Activated B cell treated with CpG ODN at 0.5 μM for 24 hours (primary cell): ENCODE measurements around the gene FBXL12. TPM values are rescaled to one million over a fixed set of nuclear protein-coding genes. Genes with fewer than 3 reads are reported as not detected.

Experiments used
- ATAC-seq: fragments of 200-7000 bp; cut with Tn5 transposase; one replicate; pipeline ENCODE4 v1.10.0; 2021; ENCODE audit warnings: low read depth, mild to moderate bottlenecking, moderate library complexity
- CTCF ChIA-PET: fragments of 350-600 bp; sonication (Branson Sonifier 250); formaldehyde crosslinking; loops from one replicate; lab custom pipeline; 2021; ENCODE audit warnings: antibody characterized with exemption; lab: Charles Lee
- POLR2A ChIA-PET: fragments of 350-600 bp; sonication (Branson Sonifier 250); formaldehyde crosslinking; loops from one replicate; lab custom pipeline; 2021; ENCODE audit warnings: antibody characterized with exemption; lab: Charles Lee
- DNase-seq: peaks from one replicate; pipeline ENCODE4 v3.0.0; 2022
- H3K27ac Mint-ChIP-seq: one replicate; pipeline ENCODE4 v1.8.0; 2020; ENCODE audit warnings: mixed read lengths
- H3K27me3 Mint-ChIP-seq: one replicate; pipeline ENCODE4 v1.8.0; 2021; ENCODE audit warnings: mixed read lengths
- H3K36me3 Mint-ChIP-seq: one replicate; pipeline ENCODE4 v1.8.0; 2021; ENCODE audit warnings: low read depth, mixed read lengths
- H3K4me1 Mint-ChIP-seq: one replicate; pipeline ENCODE4 v1.8.0; 2021; ENCODE audit warnings: mixed read lengths
- H3K4me3 Mint-ChIP-seq: one replicate; pipeline ENCODE4 v1.8.0; 2020; ENCODE audit warnings: mild to moderate bottlenecking, mixed read lengths
- H3K9me3 Mint-ChIP-seq: one replicate; pipeline ENCODE4 v1.8.0; 2020; ENCODE audit warnings: mixed read lengths
- CTCF ChIP-seq: fragments of 200-600 bp; IDR thresholded peaks from one replicate; pipeline ENCODE4 v1.8.0; 2022; ENCODE audit warnings: antibody characterized with exemption, mild to moderate bottlenecking
- intact Hi-C: fragments of 100-400 bp; cut with micrococcal nuclease; formaldehyde crosslinking; loops from one replicate; pipeline ENCODE4 v1.15.1; 2024
- total RNA-seq: library from RNA; stranded (reverse); gene quantifications from 2 replicates; pipeline ENCODE4 v1.2.3, GENCODE V29; 2022

The FBXL12 gene
- total RNA-seq, 1 donor from 2014 or later, result 41.9 TPM

GRCh38 chr19:9861503-9861902 is 42.6 kb upstream of the FBXL12 start:
- Mint-ChIP-seq H3K9me3 (no peaks in the 10 kb centered on the region), H3K27me3 (no peaks in the 10 kb centered on the region), H3K36me3 (no peaks in the 10 kb centered on the region), H3K4me3 (no peak overlapping the region), H3K4me1 (peaks cover 15% of the 10 kb centered on the region), H3K27ac (no peak overlapping the region)
- CTCF ChIA-PET, result no interaction called here
- ATAC-seq (no peak), DNase-seq (no peak)
- POLR2A ChIA-PET, result no interaction called here
- no peak for TF ChIP-seq CTCF
- intact Hi-C loops, result no loop called here

GRCh38 chr19:9860407-9860806 is 41.5 kb upstream of the FBXL12 start:
- H3K4me3 Mint-ChIP-seq, result no peak overlapping the region
- ChIA-PET POLR2A (no interaction called here), CTCF (no interaction called here)
- no peaks in the 10 kb centered on the region for H3K9me3 Mint-ChIP-seq
- no peak for DNase-seq
- no peaks in the 10 kb centered on the region for H3K36me3 Mint-ChIP-seq
- no peak for ATAC-seq
- H3K27ac Mint-ChIP-seq, result no peak overlapping the region
- intact Hi-C loops, result no loop called here
- no peaks in the 10 kb centered on the region for H3K27me3 Mint-ChIP-seq
- no peak for TF ChIP-seq CTCF
- peaks cover 15% of the 10 kb centered on the region for H3K4me1 Mint-ChIP-seq

GRCh38 chr19:9858766-9859165 is 39.9 kb upstream of the FBXL12 start:
- DNase-seq (no peak), ATAC-seq (no peak)
- peaks cover 15% of the 10 kb centered on the region for H3K4me1 Mint-ChIP-seq
- no peak for TF ChIP-seq CTCF
- intact Hi-C loops, result no loop called here
- no peak overlapping the region for H3K4me3 Mint-ChIP-seq
- H3K27ac Mint-ChIP-seq, result no peak overlapping the region
- no peaks in the 10 kb centered on the region for H3K27me3 Mint-ChIP-seq
- ChIA-PET POLR2A (no interaction called here), CTCF (no interaction called here)
- no peaks in the 10 kb centered on the region for H3K9me3 Mint-ChIP-seq
- H3K36me3 Mint-ChIP-seq, result no peaks in the 10 kb centered on the region

- intact Hi-C loops, result no loop called here
Measured at GRCh38 chr19:9857920-9858746, 39.3 kb upstream of the FBXL12 start.

More at GRCh38 chr19:9857920-9858746, 39.3 kb upstream of the FBXL12 start:
- Mint-ChIP-seq H3K36me3 (no peaks in the 10 kb centered on the region), H3K27me3 (no peaks in the 10 kb centered on the region), H3K4me1 (peaks cover 15% of the 10 kb centered on the region), H3K27ac (no peak overlapping the region), H3K9me3 (no peaks in the 10 kb centered on the region), H3K4me3 (no peak overlapping the region)
- DNase-seq, result no peak
- ChIA-PET POLR2A (interaction anchor here (0.6 kb wide), 2 partner anchors 30 to 304 kb away, joined by 4 to 7 read pairs; partner anchors contain the start of gene UBL5), CTCF (no interaction called here)
- TF ChIP-seq CTCF, result no peak
- no peak for ATAC-seq
